GM23248 (cell line): ENCODE results near the gene FAM131A.

ENCODE experiments used
- EZH2 ChIP-seq: fragments of 200-600 bp; sonication (generic); IDR thresholded peaks from 2 replicates; pipeline ENCODE4 v1.6.1; 2018; ENCODE audit warnings: antibody characterized with exemption, mild to moderate bottlenecking; ENCODE audit not compliant: insufficient read depth, poor library complexity, severe bottlenecking
- EZH2phosphoT487 ChIP-seq: fragments of 200-600 bp; sonication (generic); IDR thresholded peaks from 2 replicates; pipeline ENCODE4 v1.6.1; 2018; ENCODE audit warnings: antibody characterized with exemption, moderate library complexity, mild to moderate bottlenecking, low read depth; ENCODE audit not compliant: insufficient read depth

GRCh38 chr3:184361532-184361931 is 24.1 kb downstream of the FAM131A start, which contains the start of the genes CLCN2 and POLR2H:
- no peak for TF ChIP-seq EZH2phosphoT487
- no peak for TF ChIP-seq EZH2
